Left cardiac atrium (tissue), 4 donors: ENCODE data around the gene ATG7. TPM values are rescaled to one million over a fixed set of nuclear protein-coding genes. Genes with fewer than 3 reads are reported as not detected.
A peak's percentile ranks its signal among the peaks of the same experiment; 100 is the strongest.

Experiments
- ATAC-seq, 2 donors: fragments of 200-7000 bp; cut with Tn5 transposase; one replicate each; pipeline ENCODE4 v1.9.1; 2020; ENCODE audit warnings: mild to moderate bottlenecking in 2 of 2, moderate library complexity in 2 of 2
- DNase-seq: peaks from one replicate; pipeline ENCODE4 v3.0.0-alpha.2; 2020
- intact Hi-C, 2 donors: fragments of 100-400 bp; cut with DNase I; formaldehyde crosslinking; loops; one replicate each; pipeline versions ENCODE4 v1.14.1 to v1.15.1; 2022 to 2023
- total RNA-seq, 2 donors: library from RNA; stranded (reverse); fragmentation: NEBNext Ultra II Directional; extraction: Animal tissue kit (Norgen Biotek cat#: 25700); gene quantifications; one replicate each; pipeline ENCODE4 v1.2.1, GENCODE V29; 2021
- donor health status: DM: no; HTN: yes; CAD: no.
- donor health status: DM: no; HTN: yes; CAD: no; lungs with severe emphysema.
- donor health status: DM: yes; HTN: yes; CAD: no.
- donor health status: Dilated cardiomyopathy.

Gene ATG7
- total RNA-seq, 2 donors from 2014 or later, result 21.7 to 22.8 TPM

DNA sequence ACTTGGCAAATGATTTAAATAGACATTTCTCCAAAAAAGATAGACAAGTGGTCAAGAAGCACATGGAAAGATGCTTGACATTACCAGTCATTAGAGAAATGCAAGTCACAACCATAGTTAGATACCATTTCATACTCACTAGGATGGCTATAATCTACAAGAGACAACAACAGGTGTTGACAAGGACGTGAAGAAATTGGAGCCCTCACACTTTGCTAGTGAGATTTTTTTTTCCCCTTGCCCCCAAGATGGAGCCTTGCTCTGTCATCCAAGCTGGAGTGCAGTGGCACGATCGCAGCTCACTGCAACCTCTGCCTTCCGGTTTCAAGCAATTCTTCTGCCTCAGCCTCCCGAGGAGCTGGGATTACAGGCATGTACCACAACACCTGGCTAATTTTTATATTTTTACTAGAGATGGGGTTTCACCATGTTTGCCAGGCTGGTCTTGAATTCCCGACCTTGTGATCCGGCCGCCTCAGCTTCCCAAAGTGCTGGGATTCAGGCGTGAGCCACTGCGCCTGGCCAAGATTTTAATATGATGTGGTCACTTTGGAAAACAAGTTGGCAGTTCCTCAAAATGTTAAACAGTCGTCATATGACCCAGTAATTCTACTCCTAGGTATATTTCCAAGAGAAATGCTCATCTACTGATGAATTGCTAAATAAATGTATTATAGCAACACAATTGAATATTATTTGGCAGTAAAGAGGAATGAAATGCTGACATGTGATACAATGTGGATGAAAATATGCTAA is 103.3 kb downstream of the ATG7 start:
- DNase-seq (no peak), ATAC-seq (no peak)
- intact Hi-C loops, result loop anchor here in 1 of 2 donors (5.0 kb wide), 1 partner anchor 427 kb away; no protein-coding TSS in a partner anchor

DNA sequence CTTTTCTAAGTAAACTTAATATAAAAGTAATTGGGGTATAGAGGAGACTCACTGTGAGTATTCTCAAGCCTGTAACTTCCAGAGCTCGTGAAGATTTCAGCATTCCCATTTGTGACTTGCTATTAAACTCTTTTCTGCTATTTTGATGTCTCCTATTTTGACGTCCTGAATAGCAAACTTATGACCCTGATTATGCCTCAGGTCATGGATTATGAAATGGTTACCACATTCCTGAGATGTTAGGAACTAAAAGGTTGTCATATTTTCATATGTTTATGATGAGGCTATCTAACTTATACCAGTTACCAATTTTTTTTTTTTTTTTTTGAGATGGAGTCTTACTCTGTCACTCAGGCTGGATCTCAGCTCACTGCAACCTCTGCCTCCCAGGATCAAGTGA is 105.5 kb downstream of the ATG7 start:
- ATAC-seq (no peak), DNase-seq (no peak)
- intact Hi-C loops, result loop anchor here (2.0 to 5.0 kb wide), 2 partner anchors 275 to 425 kb away; no protein-coding TSS in a partner anchor

GRCh38 chr3:11379238-11379823 is 107.1 kb downstream of the ATG7 start:
- ATAC-seq, result peak; percentile 70 to 78
- intact Hi-C loops, result loop anchor here (2.0 to 5.0 kb wide), 2 partner anchors 273 to 423 kb away; no protein-coding TSS in a partner anchor
- no peak for DNase-seq

DNA sequence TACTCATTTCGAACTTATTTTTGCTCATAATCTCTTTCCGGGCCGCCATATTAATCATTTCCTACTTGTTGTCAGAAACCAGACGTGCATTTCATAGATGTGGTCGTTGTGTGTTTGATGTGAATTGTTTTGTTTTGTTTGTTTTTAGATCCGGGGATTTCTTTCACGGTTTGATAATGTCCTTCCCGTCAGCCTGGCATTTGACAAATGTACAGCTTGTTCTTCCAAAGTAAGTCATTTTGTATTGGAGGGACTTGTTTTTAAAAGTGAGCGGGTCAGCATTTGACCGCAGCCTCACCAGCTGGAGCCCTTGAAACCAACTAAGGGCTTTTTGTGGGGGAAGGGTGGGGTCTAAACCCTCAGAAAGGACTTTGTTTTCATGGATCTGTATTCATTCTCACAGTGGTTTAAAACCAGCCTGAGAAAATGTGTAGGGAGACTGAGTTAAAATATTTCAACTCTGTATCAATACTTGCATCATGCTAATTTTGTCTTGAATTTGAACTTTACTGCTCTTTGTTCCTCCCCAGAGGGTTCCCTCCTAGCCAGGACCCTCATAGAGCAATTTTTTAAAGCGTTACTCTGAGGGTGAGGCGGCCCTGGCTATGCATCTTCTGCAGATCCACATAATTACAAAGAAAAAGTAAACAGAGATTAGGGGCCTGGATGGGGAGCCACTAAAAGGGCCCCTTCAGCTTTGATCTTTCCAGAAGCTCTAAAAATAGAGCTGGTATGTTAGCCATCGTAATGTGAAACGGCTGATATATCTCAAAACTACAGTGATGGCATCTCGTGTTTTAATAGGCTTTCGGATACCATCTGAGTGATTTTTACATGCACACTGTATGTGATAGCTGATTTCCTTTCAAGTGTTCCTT is 107.9 kb downstream of the ATG7 start:
- no peak for ATAC-seq
- intact Hi-C loops, result loop anchor here (2.0 to 5.0 kb wide), 4 partner anchors 272 to 425 kb away; no protein-coding TSS in a partner anchor
- no peak for DNase-seq

DNA sequence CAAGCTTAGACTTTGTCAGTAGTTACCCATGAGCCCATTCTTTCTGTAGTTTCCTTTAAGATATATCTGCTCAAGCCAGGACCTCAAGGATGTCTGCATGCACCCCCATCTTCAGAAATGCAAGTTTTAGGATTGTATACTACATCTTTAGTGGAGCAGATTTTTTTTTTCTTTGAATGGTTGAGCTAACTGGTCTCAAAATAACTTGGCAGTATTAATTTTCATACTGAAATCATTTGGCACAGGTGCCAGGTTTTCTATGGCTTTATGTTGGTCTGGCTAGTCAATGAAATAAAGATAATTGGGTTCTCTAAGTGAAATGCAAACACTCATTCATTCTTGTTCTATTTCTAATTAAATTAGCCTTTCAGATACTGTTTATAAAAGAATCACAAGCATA is 108.9 kb downstream of the ATG7 start:
- ATAC-seq, result no peak
- intact Hi-C loops, result loop anchor here (2.0 to 5.0 kb wide), 2 partner anchors 271 to 424 kb away; no protein-coding TSS in a partner anchor
- DNase-seq, result no peak

DNA sequence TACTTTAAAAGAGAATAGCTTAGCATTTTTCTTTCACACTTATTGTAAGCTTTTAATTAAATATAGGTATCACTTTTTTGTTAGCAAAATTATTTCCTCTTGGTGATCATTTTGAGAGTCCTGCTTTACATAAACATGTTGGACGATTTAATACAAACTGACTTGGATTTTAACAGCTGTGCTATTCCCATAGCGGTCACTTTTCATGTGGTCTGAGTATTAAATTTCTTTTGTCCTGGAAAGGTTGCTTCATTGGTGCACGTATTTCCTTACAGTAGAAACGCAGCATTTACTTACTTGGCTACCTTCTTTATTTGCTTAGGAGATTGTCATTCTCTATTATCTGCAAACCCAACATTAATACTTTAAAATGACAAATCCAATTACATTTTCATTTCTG is 109.4 kb downstream of the ATG7 start:
- no peak for ATAC-seq
- intact Hi-C loops, result loop anchor here (2.0 to 5.0 kb wide), 2 partner anchors 271 to 423 kb away; no protein-coding TSS in a partner anchor
- no peak for DNase-seq

- ATAC-seq (no peak), DNase-seq (no peak)
- intact Hi-C loops, result loop anchor here in 1 of 2 donors (5.0 kb wide), 1 partner anchor 270 kb away; no protein-coding TSS in a partner anchor
Observed at GRCh38 chr3:11382146-11382745, 110.0 kb downstream of the ATG7 start.

- peak in 1 of 2 donors; percentile 32 for ATAC-seq
- no peak for DNase-seq
- intact Hi-C loops, result loop anchor here in 1 of 2 donors (5.0 kb wide), 1 partner anchor 268 kb away; no protein-coding TSS in a partner anchor
Observed at GRCh38 chr3:11384074-11384473, 111.9 kb downstream of the ATG7 start.

DNA sequence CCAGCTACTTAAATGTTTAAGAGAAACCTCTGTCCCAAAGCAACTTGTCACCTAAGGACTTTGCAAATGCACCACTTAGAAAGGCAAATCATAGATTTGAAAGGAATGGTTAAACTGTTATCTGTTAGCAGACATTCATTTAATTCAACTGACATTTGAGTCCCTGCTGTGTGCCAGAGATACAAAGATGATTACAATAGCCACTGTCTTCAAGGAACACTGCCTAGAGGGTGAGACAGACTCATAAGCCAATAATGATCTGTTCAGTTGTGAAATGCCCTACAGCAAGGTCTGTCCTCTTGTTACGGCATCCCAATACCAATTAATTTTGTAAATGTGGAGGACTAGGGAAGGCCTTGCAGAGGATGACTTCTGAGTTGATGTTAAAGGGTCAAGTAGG is 113.1 kb downstream of the ATG7 start:
- intact Hi-C loops, result no loop called here
- ATAC-seq, result no peak
- no peak for DNase-seq

- ATAC-seq, result peak; percentile 28 to 70
- no peak for DNase-seq
- intact Hi-C loops, result no loop called here
Observed at GRCh38 chr3:11385891-11386290, 113.7 kb downstream of the ATG7 start.

DNA sequence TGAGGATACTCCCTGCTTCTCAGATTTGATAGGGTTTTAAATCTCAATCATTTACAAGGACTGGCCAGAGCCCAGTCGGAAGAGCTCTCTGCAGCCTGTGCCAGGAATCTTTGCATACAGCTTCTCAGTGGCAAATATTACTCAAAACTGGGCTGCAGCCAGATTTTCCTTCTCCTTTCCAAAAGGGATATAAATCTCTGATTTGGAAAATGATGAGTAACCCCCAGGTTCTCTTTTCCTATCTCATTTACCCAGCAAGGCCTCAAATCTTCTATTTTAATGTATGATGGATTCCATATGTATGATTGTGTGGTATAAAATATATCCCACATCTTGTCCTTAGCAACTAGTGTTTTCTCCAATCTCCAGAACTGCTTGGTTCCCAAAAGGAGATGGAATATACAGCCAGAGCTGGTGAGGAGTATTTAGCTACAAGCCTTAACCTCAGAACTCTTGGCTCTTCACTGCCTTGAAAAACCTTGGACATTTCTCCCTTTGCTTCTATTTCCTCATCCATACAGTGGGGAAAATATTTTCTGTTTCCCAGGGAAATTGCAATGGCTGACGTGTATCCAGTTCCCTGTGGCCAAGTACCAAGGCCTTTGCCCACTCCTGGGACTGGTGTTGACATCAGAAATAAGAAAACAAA is 114.4 kb downstream of the ATG7 start:
- intact Hi-C loops, result no loop called here

DNA sequence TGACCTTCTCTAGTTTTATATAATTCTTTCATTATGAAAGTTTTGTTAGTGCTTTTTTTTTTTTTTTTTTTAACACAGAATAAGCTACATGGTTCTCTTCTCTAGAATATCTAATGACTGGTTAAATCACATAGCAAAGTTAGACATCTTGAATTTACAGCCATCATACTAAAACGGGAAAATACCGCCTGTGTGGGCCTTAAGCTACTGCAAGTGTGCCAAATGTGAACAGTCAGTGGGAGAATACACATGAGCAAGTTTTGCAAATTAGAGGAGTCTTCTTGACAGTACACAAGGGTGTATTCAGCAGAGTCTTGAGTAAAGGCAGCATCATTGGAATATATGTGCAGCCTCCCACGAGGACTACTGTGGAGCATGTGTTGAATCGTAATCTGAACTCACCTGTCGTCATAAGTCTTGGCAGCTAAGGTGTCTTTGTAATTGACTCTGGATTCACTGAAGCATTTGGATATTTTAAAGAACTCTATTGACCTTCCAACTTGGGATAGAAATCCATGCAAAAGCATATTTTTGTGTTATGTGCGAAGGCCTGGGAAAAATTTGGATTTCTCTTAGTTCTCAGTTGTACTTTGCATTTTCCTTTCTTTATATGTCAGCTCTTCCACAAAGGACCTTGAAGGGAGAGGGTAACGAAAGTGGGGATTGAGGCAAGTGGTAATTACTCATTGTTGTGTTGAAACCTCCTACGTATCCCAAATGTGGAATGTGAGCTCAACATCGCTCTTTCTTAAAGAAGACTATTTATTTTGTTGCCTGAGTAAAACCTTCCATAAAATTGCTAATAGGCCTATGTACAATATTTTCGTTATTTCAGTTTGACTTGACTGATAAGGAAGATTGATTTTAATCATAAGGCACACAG is 117.4 kb downstream of the ATG7 start:
- intact Hi-C loops, result no loop called here
- no peak for ATAC-seq
- no peak for DNase-seq

More for the DNA sequence above, 114.4 kb downstream of the ATG7 start:
- DNase-seq, result no peak
- ATAC-seq, result peak; percentile 20 to 66

DNA sequence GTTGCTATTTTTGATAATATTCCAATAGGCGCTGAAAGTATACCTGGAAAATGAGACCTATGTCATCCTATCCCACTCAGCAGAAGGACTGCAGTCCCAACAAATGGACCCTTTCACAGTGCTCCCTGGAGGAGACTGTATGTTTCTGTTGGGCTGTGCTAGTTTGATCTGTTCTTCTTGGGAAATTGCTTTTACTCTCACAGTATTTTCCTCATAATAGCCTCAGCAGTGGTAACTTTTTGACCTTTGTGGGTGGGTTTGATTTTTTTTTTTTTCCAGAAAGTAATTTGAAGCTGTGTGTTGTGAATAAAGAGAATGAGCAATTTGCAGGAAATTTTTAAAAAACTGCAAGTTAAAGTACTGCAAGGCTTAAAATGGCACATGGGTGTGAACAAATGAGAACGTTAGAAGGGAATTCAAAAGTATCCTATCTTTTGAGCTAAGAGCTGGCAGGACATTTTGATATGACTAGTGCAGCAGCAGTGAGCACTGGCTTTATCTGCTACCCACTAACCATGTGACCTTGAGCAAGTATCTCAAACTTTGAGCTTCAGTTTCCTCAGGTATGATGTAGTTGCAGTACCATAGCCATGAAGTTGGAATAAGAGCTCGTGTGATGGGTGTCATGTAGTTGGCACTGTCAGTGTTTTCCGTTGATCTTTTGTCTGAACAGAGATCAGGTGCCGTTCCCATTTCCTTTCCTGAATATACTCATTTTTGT is 118.4 kb downstream of the ATG7 start:
- intact Hi-C loops, result no loop called here
- ATAC-seq, result peak in 1 of 2 donors; percentile 75

GRCh38 chr3:11391174-11391879 is 119.1 kb downstream of the ATG7 start:
- ATAC-seq, result peak in 1 of 2 donors; percentile 46
- intact Hi-C loops, result no loop called here
- DNase-seq, result no peak

More for the DNA sequence above, 118.4 kb downstream of the ATG7 start:
- no peak for DNase-seq

- intact Hi-C loops, result no loop called here
- DNase-seq, result peak; percentile 28
Observed at GRCh38 chr3:11392014-11392859, 120.0 kb downstream of the ATG7 start.

DNA sequence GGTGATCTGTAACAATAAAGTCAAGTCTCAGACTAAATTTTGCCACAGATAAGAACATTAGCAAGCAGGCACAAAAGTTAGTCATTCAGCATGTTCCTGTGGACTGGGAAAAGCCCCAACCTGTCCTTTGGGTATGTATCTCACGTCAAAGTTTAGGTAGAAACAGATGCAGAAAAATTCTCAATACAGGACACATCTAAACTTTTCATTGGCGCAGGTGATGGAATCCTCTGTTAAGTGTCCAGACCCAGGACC is 120.6 kb downstream of the ATG7 start:
- DNase-seq, result no peak
- intact Hi-C loops, result no loop called here
- no peak for ATAC-seq

More at GRCh38 chr3:11392014-11392859, 120.0 kb downstream of the ATG7 start:
- ATAC-seq, result peak in 1 of 2 donors; percentile 55
